HL-60 (cell line): Measurements from ENCODE around the gene CPPED1.

Experiments
- POLR2AphosphoS5 ChIP-seq: IDR thresholded peaks from 2 replicates; pipeline ENCODE4 v1.6.1; 2012; ENCODE audit warnings: low read depth
- TF ChIP-seq, protein P1 (sequence below): IDR thresholded peaks from one replicate; pipeline ENCODE4 v1.5.1; 2011; ENCODE audit warnings: low read length, control low read depth, inconsistent platforms; ENCODE audit not compliant: insufficient read depth
- TF ChIP-seq, protein P2 (sequence below): IDR thresholded peaks from 2 replicates; pipeline ENCODE4 v1.6.1; 2012; ENCODE audit warnings: low read depth; ENCODE audit not compliant: insufficient replicate concordance

DNA sequence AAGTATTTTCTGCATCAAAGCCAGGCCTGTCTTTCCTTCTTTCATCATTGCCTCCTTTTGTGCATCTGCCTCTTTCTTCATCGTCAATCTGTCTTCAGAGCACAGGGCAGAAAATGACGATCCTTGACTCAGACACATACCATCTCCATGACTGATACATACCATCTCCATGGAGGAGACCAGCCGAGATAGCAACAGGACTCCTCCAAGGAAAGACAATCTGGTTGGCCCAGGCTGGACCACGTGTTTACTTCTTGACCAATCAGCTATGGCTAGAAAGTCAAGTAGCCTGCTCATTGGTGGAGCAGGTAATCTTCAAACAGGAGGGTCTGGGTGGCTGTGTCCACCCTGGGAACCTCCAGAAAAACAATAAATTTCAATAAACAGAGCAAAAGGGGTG is 164.6 kb downstream of the CPPED1 start:
- TF ChIP-seq, protein P1, sequence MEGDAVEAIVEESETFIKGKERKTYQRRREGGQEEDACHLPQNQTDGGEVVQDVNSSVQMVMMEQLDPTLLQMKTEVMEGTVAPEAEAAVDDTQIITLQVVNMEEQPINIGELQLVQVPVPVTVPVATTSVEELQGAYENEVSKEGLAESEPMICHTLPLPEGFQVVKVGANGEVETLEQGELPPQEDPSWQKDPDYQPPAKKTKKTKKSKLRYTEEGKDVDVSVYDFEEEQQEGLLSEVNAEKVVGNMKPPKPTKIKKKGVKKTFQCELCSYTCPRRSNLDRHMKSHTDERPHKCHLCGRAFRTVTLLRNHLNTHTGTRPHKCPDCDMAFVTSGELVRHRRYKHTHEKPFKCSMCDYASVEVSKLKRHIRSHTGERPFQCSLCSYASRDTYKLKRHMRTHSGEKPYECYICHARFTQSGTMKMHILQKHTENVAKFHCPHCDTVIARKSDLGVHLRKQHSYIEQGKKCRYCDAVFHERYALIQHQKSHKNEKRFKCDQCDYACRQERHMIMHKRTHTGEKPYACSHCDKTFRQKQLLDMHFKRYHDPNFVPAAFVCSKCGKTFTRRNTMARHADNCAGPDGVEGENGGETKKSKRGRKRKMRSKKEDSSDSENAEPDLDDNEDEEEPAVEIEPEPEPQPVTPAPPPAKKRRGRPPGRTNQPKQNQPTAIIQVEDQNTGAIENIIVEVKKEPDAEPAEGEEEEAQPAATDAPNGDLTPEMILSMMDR: no peak
- no peak for TF ChIP-seq POLR2AphosphoS5
- TF ChIP-seq, protein P2, sequence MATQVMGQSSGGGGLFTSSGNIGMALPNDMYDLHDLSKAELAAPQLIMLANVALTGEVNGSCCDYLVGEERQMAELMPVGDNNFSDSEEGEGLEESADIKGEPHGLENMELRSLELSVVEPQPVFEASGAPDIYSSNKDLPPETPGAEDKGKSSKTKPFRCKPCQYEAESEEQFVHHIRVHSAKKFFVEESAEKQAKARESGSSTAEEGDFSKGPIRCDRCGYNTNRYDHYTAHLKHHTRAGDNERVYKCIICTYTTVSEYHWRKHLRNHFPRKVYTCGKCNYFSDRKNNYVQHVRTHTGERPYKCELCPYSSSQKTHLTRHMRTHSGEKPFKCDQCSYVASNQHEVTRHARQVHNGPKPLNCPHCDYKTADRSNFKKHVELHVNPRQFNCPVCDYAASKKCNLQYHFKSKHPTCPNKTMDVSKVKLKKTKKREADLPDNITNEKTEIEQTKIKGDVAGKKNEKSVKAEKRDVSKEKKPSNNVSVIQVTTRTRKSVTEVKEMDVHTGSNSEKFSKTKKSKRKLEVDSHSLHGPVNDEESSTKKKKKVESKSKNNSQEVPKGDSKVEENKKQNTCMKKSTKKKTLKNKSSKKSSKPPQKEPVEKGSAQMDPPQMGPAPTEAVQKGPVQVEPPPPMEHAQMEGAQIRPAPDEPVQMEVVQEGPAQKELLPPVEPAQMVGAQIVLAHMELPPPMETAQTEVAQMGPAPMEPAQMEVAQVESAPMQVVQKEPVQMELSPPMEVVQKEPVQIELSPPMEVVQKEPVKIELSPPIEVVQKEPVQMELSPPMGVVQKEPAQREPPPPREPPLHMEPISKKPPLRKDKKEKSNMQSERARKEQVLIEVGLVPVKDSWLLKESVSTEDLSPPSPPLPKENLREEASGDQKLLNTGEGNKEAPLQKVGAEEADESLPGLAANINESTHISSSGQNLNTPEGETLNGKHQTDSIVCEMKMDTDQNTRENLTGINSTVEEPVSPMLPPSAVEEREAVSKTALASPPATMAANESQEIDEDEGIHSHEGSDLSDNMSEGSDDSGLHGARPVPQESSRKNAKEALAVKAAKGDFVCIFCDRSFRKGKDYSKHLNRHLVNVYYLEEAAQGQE: no peak
